SK-N-SH treated with all-trans-retinoic acid at 6 μM for 48 hours (cell line): Measurements from ENCODE around the gene LAIR1.
A peak's percentile ranks its signal among the peaks of the same experiment; 100 is the strongest.
"Not testable (repeated sequence)": the region's sequence is repeated elsewhere in the genome, so short reads cannot be mapped to it uniquely, and the experiment has no call there.

Source experiments
- ATAC-seq: fragments of 200-7000 bp; cut with Tn5 transposase; 3 replicates; pipeline ENCODE4 v1.9.1; 2020; ENCODE audit warnings: mild to moderate bottlenecking, moderate library complexity
- ARNTL ChIP-seq: fragments of 450-650 bp; formaldehyde crosslinking; IDR thresholded peaks from 2 replicates; pipeline ENCODE4 v1.5.0; 2020; ENCODE audit warnings: low read depth, mild to moderate bottlenecking, moderate library complexity, borderline replicate concordance
- BACH2 ChIP-seq: fragments of 250-450 bp; sonication (Bioruptor Pico); IDR thresholded peaks from 2 replicates; pipeline ENCODE4 v1.9.0; 2021; ENCODE audit warnings: mild to moderate bottlenecking, borderline replicate concordance
- CREB5 ChIP-seq: fragments of 250-450 bp; sonication (Bioruptor Pico); IDR thresholded peaks from 2 replicates; pipeline ENCODE4 v1.5.1; 2020; ENCODE audit warnings: low read depth, mild to moderate bottlenecking, moderate library complexity
- CSDC2 ChIP-seq: fragments of 250-450 bp; sonication (Bioruptor Pico); IDR thresholded peaks from 2 replicates; pipeline ENCODE4 v1.5.0; 2020; ENCODE audit warnings: mild to moderate bottlenecking, moderate library complexity
- ESRRG ChIP-seq: fragments of 250-450 bp; sonication (Bioruptor Pico); IDR thresholded peaks from 2 replicates; pipeline ENCODE4 v1.6.1; 2021; ENCODE audit warnings: mild to moderate bottlenecking
- GLIS3 ChIP-seq: fragments of 250-450 bp; sonication (Bioruptor Pico); IDR thresholded peaks from 2 replicates; pipeline ENCODE4 v1.5.0; 2020; ENCODE audit warnings: mild to moderate bottlenecking, moderate library complexity
- ISL1 ChIP-seq: fragments of 250-450 bp; sonication (Bioruptor Pico); IDR thresholded peaks from 2 replicates; pipeline ENCODE4 v2.1.2; 2022; ENCODE audit warnings: mild to moderate bottlenecking, moderate library complexity
- OSR1 ChIP-seq: fragments of 250-450 bp; sonication (Bioruptor Pico); IDR thresholded peaks from 2 replicates; pipeline ENCODE4 v1.8.0; 2022; ENCODE audit warnings: moderate library complexity, mild to moderate bottlenecking, inconsistent platforms
- PATZ1 ChIP-seq: fragments of 250-450 bp; sonication (Bioruptor Pico); IDR thresholded peaks from 2 replicates; pipeline ENCODE4 v1.8.0; 2020; ENCODE audit warnings: mild to moderate bottlenecking, moderate library complexity, borderline replicate concordance
- POU6F1 ChIP-seq: fragments of 250-450 bp; sonication (Bioruptor Pico); IDR thresholded peaks from 2 replicates; pipeline ENCODE4 v1.8.0; 2021; ENCODE audit warnings: low read depth, mild to moderate bottlenecking, moderate library complexity, borderline replicate concordance
- RARB ChIP-seq: fragments of 250-450 bp; sonication (Bioruptor Pico); IDR thresholded peaks from 2 replicates; pipeline ENCODE4 v1.8.0; 2021; ENCODE audit warnings: mild to moderate bottlenecking, moderate library complexity
- SNAI2 ChIP-seq: fragments of 250-450 bp; sonication (Bioruptor Pico); IDR thresholded peaks from 2 replicates; pipeline ENCODE4 v1.5.0; 2020; ENCODE audit warnings: mild to moderate bottlenecking, moderate library complexity
- TOX ChIP-seq: fragments of 250-450 bp; sonication (Bioruptor Pico); IDR thresholded peaks from 2 replicates; pipeline ENCODE4 v1.8.0; 2021; ENCODE audit warnings: mild to moderate bottlenecking, moderate library complexity, borderline replicate concordance
- ZC3H10 ChIP-seq: fragments of 250-450 bp; sonication (Bioruptor Pico); IDR thresholded peaks from 2 replicates; pipeline ENCODE4 v1.5.1; 2021; ENCODE audit warnings: mild to moderate bottlenecking, moderate library complexity
- ZFP30 ChIP-seq: fragments of 450-650 bp; formaldehyde crosslinking; IDR thresholded peaks from 2 replicates; pipeline ENCODE4 v1.5.0; 2022; ENCODE audit warnings: mild to moderate bottlenecking, moderate library complexity
- ZNF565 ChIP-seq: fragments of 450-650 bp; formaldehyde crosslinking; conservative IDR thresholded peaks from 2 replicates; pipeline ENCODE4 v1.5.0; 2020; ENCODE audit warnings: low read depth, mild to moderate bottlenecking, moderate library complexity
- ZNF70 ChIP-seq: fragments of 450-650 bp; formaldehyde crosslinking; IDR thresholded peaks from 2 replicates; pipeline ENCODE4 v1.5.0; 2020; ENCODE audit warnings: mild to moderate bottlenecking, moderate library complexity
- ZNF8 ChIP-seq: fragments of 450-650 bp; formaldehyde crosslinking; IDR thresholded peaks from 2 replicates; pipeline ENCODE4 v1.5.0; 2020; ENCODE audit warnings: mild to moderate bottlenecking, moderate library complexity

LAIR1 gene

GRCh38 chr19:54366811-54367210 is 2.1 kb upstream of the LAIR1 start:
- ATAC-seq, result no peak
- TF ChIP-seq ARNTL (CRISPR knock-in tag), result no peak
- no peak for TF ChIP-seq ZNF70 (CRISPR knock-in tag)
- TF ChIP-seq RARB, result no peak
- TF ChIP-seq CSDC2 (CRISPR knock-in tag), result no peak
- no peak for TF ChIP-seq ESRRG (CRISPR knock-in tag)
- no peak for TF ChIP-seq SNAI2
- no peak for TF ChIP-seq ZC3H10 (CRISPR knock-in tag)
- no peak for TF ChIP-seq TOX (CRISPR knock-in tag)
- no peak for TF ChIP-seq OSR1 (CRISPR knock-in tag)
- TF ChIP-seq BACH2 (CRISPR knock-in tag), result no peak
- no peak for TF ChIP-seq ZNF565
- TF ChIP-seq ISL1, result no peak
- no peak for TF ChIP-seq CREB5 (CRISPR knock-in tag)
- no peak for TF ChIP-seq POU6F1 (CRISPR knock-in tag)

GRCh38 chr19:54365798-54366197 is 1.1 kb upstream of the LAIR1 start:
- ATAC-seq, result not testable (repeated sequence)

GRCh38 chr19:54361680-54362422 is 2.9 kb downstream of the LAIR1 start:
- not testable (repeated sequence) for ATAC-seq

- peak; percentile 84 for ATAC-seq
Measured at GRCh38 chr19:54359149-54359820, 5.4 kb downstream of the LAIR1 start.

GRCh38 chr19:54357381-54357780 is 7.3 kb downstream of the LAIR1 start:
- ATAC-seq, result no peak
- TF ChIP-seq ESRRG (CRISPR knock-in tag) (no peak), ZNF70 (CRISPR knock-in tag) (no peak), SNAI2 (no peak), ZNF8 (CRISPR knock-in tag) (no peak), RARB (no peak)

- TF ChIP-seq ZNF565 (no peak), ZNF8 (CRISPR knock-in tag) (no peak), PATZ1 (CRISPR knock-in tag) (no peak)
- no peak for ATAC-seq
Measured at GRCh38 chr19:54356444-54357056, 8.2 kb downstream of the LAIR1 start.

GRCh38 chr19:54355675-54356074 is 9.1 kb downstream of the LAIR1 start:
- ATAC-seq, result no peak
- no peak for TF ChIP-seq OSR1 (CRISPR knock-in tag)
- TF ChIP-seq ARNTL (CRISPR knock-in tag), result no peak
- no peak for TF ChIP-seq ZFP30 (CRISPR knock-in tag)
- no peak for TF ChIP-seq CREB5 (CRISPR knock-in tag)
- TF ChIP-seq SNAI2, result no peak
- TF ChIP-seq GLIS3 (CRISPR knock-in tag), result no peak
